ENCODE measurements around the gene STIP1. TPM values are rescaled to one million over a fixed set of nuclear protein-coding genes. Genes with fewer than 3 reads are reported as not detected.

The STIP1 gene
- total RNA-seq, 2 donors from 2014 or later: 230 to 257 TPM

GRCh38 chr11:64176751-64177150, 9.2 kb upstream of the STIP1 start:
- no peak overlapping the region for H3K4me3 ChIP-seq (ENCODE audit: low read length)
- H3K27me3 ChIP-seq (ENCODE audit: control insufficient read depth, insufficient read depth, low read length, poor library complexity, severe bottlenecking): no peaks in the 10 kb centered on the region
- Mint-ChIP-seq H3K9me3 (peaks cover 11% of the 10 kb centered on the region), H3K4me3 (no peak overlapping the region), H3K27ac (no peak overlapping the region), H3K4me1 (peaks cover 5% of the 10 kb centered on the region), H3K27me3 (ENCODE audit: insufficient read depth) (peaks cover 6% of the 10 kb centered on the region), H3K36me3 (ENCODE audit: low read depth) (peaks cover 12% of the 10 kb centered on the region)
- H3K36me3 ChIP-seq (ENCODE audit: control insufficient read depth, insufficient read depth, low read length): no peaks in the 10 kb centered on the region
- peaks cover 9% of the 10 kb centered on the region for H3K9me3 ChIP-seq (ENCODE audit: control insufficient read depth, low read length)
- no peak for TF ChIP-seq CTCF (conservative IDR thresholded peaks at IDR 0.05)
- H3K4me1 ChIP-seq (ENCODE audit: control insufficient read depth, insufficient read depth, low read length): peaks cover 3% of the 10 kb centered on the region
- WGBS, 2 experiments (ENCODE audit: insufficient coverage in 1 of 2, insufficient read length in 1 of 2): 93 to 94% methylated on average over 4 to 8 of the region's 8 CpGs
- no peak overlapping the region for H3K9ac ChIP-seq (ENCODE audit: extremely low read depth, low read length, poor library complexity, severe bottlenecking)
- H3K27ac ChIP-seq (ENCODE audit: low read depth, low read length): no peak overlapping the region
- no peak for DNase-seq

GRCh38 chr11:64178203-64178602, 7.8 kb upstream of the STIP1 start:
- Histone ChIP-seq H3K9ac (ENCODE audit: extremely low read depth, low read length, poor library complexity, severe bottlenecking) (no peak overlapping the region), H3K27me3 (ENCODE audit: control insufficient read depth, insufficient read depth, low read length, poor library complexity, severe bottlenecking) (no peaks in the 10 kb centered on the region), H3K9me3 (ENCODE audit: control insufficient read depth, low read length) (peaks cover 9% of the 10 kb centered on the region), H3K4me3 (ENCODE audit: low read length) (no peak overlapping the region), H3K36me3 (ENCODE audit: control insufficient read depth, insufficient read depth, low read length) (no peaks in the 10 kb centered on the region), H3K27ac (ENCODE audit: low read depth, low read length) (no peak overlapping the region), H3K4me1 (ENCODE audit: control insufficient read depth, insufficient read depth, low read length) (peaks cover 6% of the 10 kb centered on the region)
- Mint-ChIP-seq H3K27ac (no peak overlapping the region), H3K27me3 (ENCODE audit: insufficient read depth) (peaks cover 6% of the 10 kb centered on the region), H3K36me3 (ENCODE audit: low read depth) (peaks cover 12% of the 10 kb centered on the region), H3K4me3 (no peak overlapping the region), H3K4me1 (peaks cover 8% of the 10 kb centered on the region), H3K9me3 (peaks cover 11% of the 10 kb centered on the region)
- 91% methylated on average over 1 of the region's 1 CpG; no CpG with 5 or more reads in 1 of the 2 experiments for WGBS, 2 experiments (ENCODE audit: insufficient coverage in 1 of 2, insufficient read length in 1 of 2)
- TF ChIP-seq CTCF (conservative IDR thresholded peaks at IDR 0.05): no peak
- DNase-seq: no peak

GRCh38 chr11:64178951-64179639, 6.9 kb upstream of the STIP1 start:
- WGBS, 2 experiments (ENCODE audit: insufficient coverage in 1 of 2, insufficient read length in 1 of 2): 96 to 99% methylated on average over 12 of the region's 12 CpGs

More at GRCh38 chr11:64178951-64179639, 6.9 kb upstream of the STIP1 start:
- H3K27ac ChIP-seq (ENCODE audit: low read depth, low read length): no peak overlapping the region
- no peaks in the 10 kb centered on the region for H3K36me3 ChIP-seq (ENCODE audit: control insufficient read depth, insufficient read depth, low read length)
- peaks cover 6% of the 10 kb centered on the region for H3K4me1 ChIP-seq (ENCODE audit: control insufficient read depth, insufficient read depth, low read length)
- no peak overlapping the region for H3K4me3 Mint-ChIP-seq
- peaks cover 3% of the 10 kb centered on the region for H3K9me3 Mint-ChIP-seq
- DNase-seq: no peak
- no peak overlapping the region for H3K9ac ChIP-seq (ENCODE audit: extremely low read depth, low read length, poor library complexity, severe bottlenecking)
- H3K4me3 ChIP-seq (ENCODE audit: low read length): no peak overlapping the region
- no peaks in the 10 kb centered on the region for H3K27me3 ChIP-seq (ENCODE audit: control insufficient read depth, insufficient read depth, low read length, poor library complexity, severe bottlenecking)
- no peak overlapping the region for H3K27ac Mint-ChIP-seq
- peaks cover 8% of the 10 kb centered on the region for H3K4me1 Mint-ChIP-seq
- H3K9me3 ChIP-seq (ENCODE audit: control insufficient read depth, low read length): peaks cover 1% of the 10 kb centered on the region
- peaks cover 9% of the 10 kb centered on the region for H3K36me3 Mint-ChIP-seq (ENCODE audit: low read depth)
- no peak for TF ChIP-seq CTCF (conservative IDR thresholded peaks at IDR 0.05)
- peaks cover 2% of the 10 kb centered on the region for H3K27me3 Mint-ChIP-seq (ENCODE audit: insufficient read depth)

Data from endodermal cell (in vitro differentiated cells).